CMK (cell line): ENCODE data around the gene IGSF3.

ENCODE experiments used
- DNase-seq: peaks from one replicate; pipeline ENCODE4 v3.0.0-alpha.2; 2010; ENCODE audit warnings: low read depth

Gene IGSF3

DNA sequence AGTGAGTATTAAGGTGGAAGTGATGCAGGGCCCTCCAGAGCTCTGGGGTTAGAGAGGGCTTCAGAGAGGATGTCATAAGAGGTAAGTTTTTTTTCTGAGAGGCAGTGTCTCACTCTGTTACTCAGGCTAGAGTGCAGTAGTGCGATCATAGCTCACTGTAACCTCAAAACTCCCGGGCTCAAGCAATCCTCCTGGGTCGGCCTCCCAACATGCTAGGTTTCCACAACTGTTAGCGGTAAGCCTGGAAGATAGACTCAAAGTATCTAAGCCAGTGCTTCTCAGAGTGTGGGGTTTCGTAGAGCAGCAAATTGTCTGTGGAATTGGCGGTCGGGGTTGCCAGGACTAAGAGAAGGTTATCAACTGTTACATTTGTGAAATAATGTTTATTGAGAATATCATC is 18.6 kb upstream of the IGSF3 start:
- no peak for DNase-seq

DNA sequence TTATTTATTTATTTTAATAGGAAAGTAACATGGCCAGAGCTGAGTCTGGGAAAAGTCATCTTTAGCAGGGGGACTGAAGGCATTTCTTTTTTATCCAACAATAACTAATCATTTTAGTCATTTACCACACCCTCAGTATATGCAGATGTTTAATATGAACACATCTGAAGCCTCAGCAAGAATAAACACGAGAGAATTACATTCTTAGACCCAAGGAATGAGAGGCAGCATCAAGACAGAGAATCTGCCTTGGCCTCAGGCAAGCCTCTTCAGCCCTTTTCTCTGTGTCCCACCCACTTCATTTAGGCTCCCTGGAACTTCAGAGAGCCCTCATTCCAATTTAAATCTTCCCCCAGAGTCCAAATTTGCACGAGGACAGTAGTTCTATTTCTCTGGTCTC is 17.0 kb upstream of the IGSF3 start:
- no peak for DNase-seq

DNA sequence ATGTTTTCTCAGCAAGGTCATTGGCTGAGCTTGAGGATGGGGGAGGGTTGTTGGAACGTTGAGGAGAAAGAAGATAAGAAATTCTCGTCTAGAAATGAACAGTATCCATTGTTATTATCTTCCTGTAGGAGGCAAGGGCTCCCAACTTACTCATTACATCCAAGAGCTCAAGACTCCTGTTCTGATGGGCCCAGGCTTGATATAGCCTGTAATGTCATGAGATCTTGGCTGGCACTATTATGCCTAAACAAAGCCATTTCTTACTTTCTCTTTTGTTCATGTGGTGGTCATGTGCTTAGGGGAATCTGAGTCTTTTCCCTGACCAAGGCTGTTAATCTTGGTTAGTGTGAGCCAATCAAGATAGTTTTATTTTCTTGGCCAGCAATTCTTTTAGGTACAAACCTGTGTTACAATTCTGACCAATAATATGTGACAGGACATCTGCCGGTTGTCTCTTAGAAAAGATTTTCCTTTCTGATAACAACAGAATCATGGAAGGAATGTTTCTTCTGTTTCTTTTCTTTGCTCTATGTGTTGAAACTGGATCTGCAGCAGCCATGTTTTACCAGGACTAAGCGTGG is 15.2 kb upstream of the IGSF3 start:
- no peak for DNase-seq

DNA sequence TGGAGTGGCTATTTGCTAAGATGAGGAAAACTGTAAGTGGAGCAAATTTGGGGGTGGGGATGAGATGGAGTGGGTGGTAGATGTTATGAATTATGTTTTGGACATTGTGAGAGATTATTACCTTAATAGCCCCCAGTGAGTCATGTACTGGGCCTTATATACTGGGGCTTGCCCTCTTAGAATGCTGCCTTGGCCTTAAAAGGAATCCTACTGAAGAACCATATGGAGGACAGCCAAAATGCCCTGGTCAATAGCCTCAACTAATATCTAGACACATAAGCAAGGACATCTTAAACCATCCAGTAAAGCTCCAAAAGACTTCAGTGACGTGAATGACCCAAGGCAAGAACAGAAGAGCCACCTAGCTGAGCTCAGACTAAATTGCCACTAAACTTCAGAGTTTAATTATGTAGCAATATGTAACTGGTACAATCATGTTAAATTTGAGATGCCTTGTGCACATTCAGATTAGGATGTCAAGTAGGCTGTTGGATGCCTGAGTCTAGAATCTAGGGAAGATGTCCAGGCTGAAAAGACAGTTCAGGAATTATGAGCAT is 13.9 kb upstream of the IGSF3 start:
- DNase-seq: no peak

DNA sequence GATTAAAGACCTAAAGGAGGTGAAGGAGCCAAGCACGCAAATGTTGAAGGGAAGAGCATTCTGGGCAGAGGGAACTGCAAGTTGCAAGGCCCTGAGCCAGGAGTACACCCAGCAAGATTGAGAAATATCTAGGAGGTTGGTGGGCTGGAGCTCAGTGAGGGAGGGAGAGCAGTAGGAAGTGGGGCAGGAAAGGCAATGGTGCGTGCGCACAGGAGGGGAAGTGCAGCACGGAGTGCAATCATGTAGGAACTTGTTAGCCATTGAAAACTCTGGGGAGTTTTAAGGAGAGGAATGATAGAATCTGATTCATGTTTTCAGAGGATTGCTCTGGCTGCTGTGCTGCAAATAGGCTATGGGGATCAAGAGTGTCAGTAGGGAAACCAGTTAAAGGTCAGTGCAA is 13.2 kb upstream of the IGSF3 start:
- DNase-seq: no peak

DNA sequence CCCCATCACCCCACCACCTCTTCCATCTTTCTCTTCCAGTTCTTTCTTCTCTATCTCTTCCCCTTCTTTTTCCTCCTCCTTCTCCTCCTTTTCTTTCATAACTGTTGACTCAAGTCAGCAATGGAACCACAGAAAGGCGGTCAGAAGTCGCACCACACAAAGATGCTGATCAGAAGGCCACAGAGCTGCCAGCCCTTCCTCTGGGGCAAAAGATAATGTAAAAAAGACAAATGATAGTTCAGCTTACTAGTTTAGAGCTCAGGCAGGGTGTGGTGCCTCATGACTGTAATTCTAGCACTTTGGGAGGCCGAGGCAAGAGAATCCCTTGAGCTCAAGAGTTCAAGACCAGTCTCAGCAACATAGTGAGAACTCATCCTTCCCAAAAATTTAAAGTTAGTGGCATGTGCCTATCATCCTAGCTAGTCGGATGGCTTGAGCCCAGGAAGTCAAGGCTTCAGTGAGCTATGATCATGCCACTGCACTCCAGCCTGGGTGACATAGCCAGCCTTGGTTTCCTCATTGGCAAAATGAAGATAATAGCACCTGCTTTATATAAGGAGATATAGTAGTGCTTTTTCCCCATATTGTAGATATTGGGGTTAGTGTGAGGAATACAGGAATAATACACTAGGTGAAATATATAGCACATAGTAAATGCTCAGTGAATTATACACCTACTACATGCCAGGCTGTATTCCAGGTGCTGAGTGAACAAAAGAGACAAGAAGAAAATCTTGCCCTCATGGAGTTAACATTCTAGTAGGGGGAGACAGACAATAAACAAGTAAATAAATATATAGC is 12.5 kb upstream of the IGSF3 start:
- DNase-seq: peak; percentile 92

DNA sequence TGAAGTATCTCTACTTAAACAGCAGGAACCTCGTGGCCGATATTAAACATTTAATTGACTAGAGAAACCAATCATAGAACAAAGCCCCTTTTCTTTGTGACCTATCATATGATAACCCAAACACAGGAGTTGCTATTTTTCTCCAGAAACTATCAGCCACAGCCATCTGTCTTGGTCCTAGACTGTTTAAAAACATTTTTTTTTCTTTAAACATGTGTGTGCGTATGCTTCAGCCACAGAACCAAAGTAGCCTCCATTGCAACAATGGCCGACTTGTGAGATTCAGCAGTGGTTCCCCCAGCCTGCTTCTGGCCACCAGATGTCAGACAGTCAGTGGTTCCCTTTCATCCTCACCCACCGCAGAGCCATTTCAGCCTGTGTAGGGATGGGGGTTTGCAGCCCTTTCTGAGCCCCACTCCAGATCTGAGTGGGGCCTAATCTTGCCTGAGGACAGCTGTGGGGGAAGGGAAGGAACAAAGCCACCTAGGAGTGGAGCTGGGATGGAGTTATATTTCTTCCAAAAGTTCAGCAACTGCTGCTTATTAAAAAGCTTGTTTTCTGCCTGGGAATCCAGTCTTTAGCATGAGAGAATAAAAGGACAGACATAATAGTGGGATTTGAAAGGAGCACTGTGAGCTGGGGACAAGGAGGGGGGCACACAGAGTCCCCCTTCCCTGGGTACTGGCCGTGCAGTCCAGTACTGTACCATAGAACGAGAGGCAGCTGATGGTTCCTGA is 11.7 kb upstream of the IGSF3 start:
- peak; percentile 65 for DNase-seq

DNA sequence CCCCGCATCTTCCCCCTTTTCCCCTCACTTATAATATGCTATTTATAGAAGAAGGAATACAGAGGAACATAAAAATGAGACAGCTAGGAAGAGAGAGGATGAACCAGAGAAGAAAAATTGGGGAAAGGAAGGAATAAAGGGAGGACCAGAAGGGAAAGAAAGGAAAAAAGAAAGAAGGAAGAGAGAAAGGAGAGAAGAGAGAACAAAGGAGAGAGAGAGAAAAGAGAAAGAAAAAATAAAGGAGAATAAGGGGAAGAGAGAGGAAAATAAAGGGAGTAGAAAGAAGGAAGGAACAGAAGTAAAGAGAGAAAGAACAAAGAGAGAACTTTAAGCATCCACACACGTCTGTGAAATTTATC is 11.2 kb upstream of the IGSF3 start:
- no peak for DNase-seq

DNA sequence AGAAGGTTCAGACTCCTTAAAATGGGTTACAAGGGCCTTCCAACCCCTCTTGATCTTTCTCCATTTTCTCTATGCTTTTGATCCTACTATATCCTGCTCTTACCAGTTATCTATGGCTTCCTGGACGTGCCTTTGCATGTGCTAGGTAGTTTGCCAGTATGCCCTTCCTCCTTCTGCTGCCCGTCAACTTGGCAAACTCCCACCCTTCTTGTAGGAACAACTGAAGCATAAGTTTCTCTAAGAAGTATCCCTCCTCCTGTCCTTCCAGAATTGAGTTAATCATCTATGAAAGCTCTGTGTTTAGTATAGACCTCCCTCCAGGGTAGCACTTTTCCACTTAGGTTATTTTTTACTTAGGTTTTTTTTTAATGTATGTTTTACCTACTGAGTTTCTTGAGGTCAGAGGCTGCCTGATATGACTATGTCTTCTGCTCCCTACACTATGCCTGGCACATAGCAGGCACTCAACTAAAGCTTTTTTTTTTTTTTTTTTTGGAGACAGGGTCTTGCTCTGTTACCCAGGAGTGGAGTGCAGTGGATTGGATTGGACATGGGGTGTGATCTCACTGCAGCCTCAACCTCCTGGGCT is 10.0 kb upstream of the IGSF3 start:
- DNase-seq: no peak

DNA sequence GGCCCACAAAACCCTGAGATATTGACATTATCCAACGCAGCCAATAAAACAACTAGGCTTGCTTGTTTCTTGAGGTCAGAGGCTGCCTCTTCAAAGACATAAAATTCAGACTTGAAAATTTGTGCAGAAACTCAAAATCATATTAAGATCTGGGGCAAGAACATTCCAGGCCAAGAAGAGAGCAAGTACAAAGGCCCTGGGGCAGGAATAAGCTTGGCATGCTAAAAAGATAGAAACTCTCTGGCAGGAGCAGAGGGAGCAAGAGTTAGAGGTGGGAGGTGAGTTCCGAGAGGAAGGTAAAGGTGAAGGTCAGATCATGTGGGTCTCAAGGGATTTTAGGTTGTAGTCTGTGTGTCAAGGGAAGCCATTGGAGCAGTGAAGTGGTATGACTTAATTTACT is 8.8 kb upstream of the IGSF3 start:
- no peak for DNase-seq

DNA sequence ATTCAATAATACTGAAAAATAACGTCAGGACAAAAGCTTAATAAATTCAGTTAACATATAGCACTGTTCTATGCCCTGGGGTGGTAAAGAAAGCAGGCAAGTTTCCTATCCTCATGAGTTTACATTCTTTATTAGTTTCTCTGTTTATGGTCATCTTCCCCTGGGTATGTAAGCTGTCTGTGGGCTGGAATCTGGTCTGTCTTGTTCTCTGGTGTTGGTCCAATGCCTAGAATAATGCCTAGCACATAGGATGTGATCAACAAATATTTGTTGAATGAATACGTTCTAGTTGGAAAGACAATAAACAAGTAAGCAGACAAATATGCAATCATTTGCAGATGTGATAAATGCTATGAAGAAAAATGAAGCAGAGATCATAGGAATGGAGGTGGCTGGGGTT is 7.2 kb upstream of the IGSF3 start:
- DNase-seq: no peak

DNA sequence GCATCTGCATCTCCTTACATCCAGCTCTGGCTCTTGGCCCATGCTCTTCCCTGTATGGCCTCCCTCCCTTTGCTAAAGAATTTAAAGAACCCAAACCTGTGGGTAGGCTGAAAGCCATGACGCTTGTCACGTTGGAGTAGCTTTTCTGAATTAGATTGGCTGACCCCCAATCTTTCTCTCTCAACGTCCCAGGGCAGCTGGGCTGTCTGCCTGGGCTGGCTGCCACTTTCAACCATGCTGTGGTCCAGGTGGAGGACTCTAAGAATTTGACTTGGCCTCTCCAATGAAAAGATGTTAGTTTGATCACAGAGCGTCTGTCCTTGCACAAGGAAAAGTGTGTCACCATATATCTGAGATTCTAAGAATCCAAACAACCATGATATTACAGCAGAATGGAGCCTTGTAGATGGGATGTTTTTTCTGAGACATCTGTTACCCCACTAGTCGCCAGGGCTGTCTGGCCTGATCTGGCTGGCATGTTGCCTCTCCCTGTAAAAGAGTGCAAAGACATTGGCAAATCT is 6.5 kb upstream of the IGSF3 start:
- no peak for DNase-seq

DNA sequence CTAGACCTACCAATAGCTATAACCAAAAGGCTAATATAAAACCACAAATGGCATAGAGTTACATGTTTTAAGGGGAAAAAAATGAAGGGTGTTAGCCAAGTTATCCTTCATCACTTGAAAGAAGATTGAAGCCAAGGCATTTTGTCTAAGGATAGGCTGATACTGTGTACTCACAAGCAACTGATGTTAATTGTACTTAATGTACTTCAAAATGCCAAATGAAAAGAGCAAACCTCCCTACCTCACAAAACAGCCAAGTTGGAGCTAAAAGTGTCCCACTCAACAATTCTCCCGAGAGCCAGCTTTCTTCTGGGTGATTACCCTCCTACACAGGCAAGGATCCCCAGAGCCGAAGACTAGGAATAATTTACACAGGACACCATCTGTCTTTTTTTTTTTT is 4.4 kb upstream of the IGSF3 start:
- DNase-seq: no peak

DNA sequence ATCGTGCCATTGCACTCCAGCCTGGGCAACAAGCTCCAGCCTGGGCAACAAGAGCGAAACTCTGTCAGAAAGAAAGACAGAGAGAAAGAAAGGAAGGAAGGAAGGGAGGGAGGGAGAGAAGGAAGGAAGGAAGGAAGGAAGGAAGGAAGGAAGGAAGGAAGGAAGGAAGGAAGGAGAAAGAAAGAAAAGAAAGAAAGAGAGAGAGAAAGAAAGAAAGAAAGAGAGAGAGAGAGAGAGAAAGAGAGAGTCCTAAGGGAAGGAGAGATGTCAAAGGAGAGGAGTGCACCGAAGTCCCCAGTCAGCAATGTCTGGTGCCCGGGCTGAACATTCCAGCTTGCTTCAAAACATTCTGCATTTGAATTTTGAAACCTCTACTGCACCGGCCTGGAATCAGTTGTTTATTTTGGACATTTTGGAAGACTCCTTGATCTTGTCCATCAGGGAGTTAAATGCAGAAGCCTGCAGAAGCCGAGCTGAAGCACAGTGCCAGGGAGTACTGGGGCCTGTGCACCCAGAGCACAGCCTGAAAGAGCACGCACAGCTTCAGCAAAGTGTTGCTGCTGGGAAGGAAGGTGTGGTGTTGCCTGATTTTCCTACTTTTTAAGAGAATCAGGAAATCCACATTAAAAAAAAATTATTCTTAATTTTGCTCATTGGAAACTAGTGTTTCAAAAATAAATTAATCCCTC is 3.7 kb upstream of the IGSF3 start:
- DNase-seq: no peak

DNA sequence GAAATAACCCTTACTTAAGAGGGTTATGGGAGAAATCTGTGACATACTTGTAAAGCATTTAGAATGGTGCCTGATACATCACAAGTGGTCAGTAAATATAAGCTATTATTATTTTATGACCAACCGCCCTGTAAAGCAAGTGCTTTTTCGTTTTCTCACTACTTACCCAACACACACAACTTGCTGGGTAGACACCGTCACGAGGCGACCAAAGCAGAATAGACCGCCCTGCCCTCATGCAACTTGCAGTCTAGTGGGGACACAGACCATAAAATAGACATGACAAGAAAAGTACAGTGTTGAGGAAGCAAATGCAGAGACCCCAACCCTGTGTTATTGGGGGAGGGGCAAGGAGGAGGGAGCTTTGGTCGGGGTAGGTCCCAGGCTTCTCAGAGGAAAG is 744 bp upstream of the IGSF3 start:
- DNase-seq: no peak

DNA sequence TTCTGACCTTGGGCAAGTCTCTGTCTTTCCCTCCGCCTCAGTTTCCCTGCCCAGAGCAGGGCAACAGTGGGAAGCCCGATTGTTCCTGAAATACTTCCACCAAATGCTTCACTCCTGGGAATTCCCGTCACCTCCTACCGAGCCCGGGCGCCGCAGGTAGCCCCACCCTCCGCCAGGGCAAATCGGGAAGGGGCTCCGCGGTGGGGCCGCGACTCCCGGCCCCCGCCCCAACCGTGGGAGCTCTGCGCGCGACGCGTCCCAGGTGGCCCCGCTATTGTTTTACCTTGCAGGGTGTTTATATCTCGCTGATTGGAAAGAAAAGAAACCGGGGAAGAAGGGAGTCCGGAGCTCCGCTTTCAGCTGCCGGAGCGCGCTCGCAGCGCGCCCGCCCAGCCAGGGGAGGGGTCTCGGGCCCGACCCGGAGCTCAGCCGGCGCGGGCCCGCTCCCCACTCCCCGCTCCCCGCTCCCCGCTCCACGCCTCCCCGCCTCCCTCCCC is 407 bp downstream of the IGSF3 start:
- DNase-seq: no peak

DNA sequence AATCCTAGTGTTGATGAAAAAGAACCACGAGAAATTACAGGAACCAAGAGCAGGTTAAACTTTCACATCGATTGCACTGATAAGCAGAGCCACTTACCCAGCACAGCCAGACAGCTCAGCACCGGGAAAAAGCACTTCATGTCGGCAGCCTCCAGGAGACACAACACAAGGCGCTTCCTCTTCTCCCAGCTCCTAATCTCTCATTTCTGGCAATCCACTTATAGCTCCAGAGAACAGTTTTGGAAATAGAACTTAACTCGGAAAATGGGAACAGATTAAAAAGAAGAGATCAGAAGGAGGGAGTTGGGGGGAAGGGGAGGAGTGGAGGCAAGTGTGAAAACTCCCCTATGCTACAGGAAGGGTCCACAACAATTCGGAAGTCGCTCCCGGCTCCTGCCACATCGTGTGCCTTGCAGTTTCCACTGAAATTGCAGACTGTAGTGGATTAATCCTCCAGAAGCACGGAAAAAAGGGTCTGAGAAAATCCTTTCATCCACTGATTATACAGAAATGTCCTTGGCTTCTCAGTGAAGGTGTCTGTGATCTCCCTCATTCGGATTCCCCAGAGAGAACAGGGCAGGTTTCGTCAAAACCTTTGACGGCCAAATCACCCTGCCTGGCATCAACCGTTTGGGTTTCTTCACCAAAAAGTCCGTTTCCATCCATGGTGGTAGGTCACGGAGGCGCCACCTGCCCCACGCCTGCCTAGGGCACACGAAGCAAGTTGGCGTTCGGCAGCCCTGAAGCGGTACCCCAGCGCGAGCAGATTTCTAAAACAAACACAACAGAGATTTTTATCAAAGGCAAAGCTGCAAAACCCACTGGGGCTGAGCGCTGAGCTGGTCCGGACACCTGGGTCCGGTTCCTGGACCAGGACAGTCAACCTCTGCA is 1.1 kb downstream of the IGSF3 start:
- DNase-seq: no peak

DNA sequence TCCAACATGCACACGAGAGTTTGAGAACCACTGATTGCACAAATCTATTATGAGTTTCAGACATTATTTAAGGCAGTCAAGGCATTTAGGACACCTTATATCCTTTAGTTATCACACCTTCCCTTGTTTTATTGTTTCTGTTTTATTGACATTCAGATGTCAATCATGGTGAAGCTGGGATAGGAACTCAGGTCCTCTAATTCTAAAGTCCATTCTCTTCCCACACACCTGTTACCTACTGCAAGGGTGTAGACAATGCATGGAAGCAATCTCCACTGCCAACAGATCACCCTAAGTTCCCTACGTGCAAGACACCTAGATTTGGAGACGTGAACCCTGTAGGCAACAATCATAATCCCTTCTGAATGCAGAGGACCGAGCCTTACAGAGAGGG is 2.6 kb downstream of the IGSF3 start:
- no peak for DNase-seq

DNA sequence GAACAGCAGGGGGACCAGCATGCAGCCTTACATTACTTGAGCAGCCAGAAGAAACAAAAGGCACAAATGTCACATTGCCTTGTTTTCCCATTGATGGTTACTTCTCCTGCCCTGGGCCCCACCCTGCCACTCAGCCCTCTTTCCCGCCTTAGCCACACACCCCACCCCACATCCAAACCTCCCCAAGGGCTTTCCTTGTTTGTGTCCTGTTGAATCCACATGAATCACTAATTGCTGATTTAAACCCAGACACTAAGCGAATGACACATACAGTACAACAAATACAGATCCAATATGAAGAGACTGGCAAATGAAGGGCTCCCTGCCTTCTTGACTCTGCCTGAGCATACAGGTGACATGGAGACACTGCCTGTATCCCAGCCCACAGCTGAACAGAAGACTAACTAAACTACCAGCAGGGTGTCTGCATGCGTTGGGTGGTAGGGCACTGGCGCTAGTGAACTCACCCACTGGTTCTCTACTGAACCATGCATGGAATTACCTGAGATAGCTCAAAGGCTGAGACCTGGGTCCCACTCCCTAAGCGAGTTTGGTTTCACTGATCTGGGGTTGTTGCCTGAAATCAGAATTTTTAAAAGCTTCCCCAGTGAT is 3.1 kb downstream of the IGSF3 start:
- DNase-seq: no peak

DNA sequence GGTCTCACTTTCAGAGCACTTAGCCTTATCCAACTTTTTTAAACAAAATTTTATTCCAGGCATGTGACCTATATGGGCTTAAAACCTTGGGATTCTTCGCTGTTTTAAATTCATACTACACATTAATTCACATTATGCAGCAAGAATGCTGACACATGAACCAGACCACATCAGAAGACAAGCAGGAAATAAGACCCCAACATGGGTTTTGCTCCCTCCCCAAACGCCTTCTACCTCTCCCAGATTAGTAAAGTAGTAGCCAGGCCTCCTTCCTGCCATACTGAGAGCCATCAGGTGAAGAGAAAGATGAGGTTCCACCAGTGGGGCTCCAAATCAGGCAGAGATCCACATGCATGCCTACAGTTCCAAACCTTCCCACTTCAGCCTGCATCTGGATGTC is 3.7 kb downstream of the IGSF3 start:
- no peak for DNase-seq
